SH-SY5Y (cell line): Measurements from ENCODE around the gene GRM5.

Experiments used
- GATA2 ChIP-seq: IDR thresholded peaks from 2 replicates; pipeline ENCODE4 v1.6.1; 2011; ENCODE audit warnings: mild to moderate bottlenecking, low read depth, low read length
- GATA3 ChIP-seq: IDR thresholded peaks from 2 replicates; pipeline ENCODE4 v1.6.1; 2011; ENCODE audit warnings: low read depth, mild to moderate bottlenecking, low read length, moderate library complexity

- no peak for TF ChIP-seq GATA2
- TF ChIP-seq GATA3, result no peak
Observed at GRCh38 chr11:88543902-88544655, 521.7 kb downstream of the GRM5 start.
